AG09309 (cell line): ENCODE measurements around the gene ZNF474.

ENCODE experiments used
- DNase-seq: peaks from one replicate; pipeline ENCODE4 v3.0.0-alpha.2; 2010; ENCODE audit warnings: low read depth
- H3K4me3 ChIP-seq: 2 replicates; pipeline ENCODE4 v1.5.1; 2011; ENCODE audit warnings: mild to moderate bottlenecking, low read depth, low read length, moderate library complexity; ENCODE audit not compliant: control insufficient read depth
- CTCF ChIP-seq: IDR thresholded peaks from 2 replicates; pipeline ENCODE4 v1.5.1; 2011; ENCODE audit warnings: mild to moderate bottlenecking, low read depth, low read length, inconsistent platforms; ENCODE audit not compliant: insufficient read depth, control insufficient read depth; ENCODE audit errors: missing control alignments

ZNF474 gene

GRCh38 chr5:122183098-122183787 is 53.9 kb downstream of the ZNF474 start:
- DNase-seq = peak; percentile 70
- H3K4me3 ChIP-seq = no peak overlapping the region; the same call in 1 of the 2 replicates

GRCh38 chr5:122183788-122184170 is 54.4 kb downstream of the ZNF474 start:
- no peak overlapping the region for H3K4me3 ChIP-seq
- no peak for TF ChIP-seq CTCF
- no peak for DNase-seq

More at GRCh38 chr5:122183098-122183787, 53.9 kb downstream of the ZNF474 start:
- no peak for TF ChIP-seq CTCF

- no peak overlapping the region for H3K4me3 ChIP-seq
- no peak for DNase-seq
- no peak for TF ChIP-seq CTCF
Observed at GRCh38 chr5:122184676-122185255, 55.4 kb downstream of the ZNF474 start.

- TF ChIP-seq CTCF = no peak
Observed at GRCh38 chr5:122187426-122187825, 58.1 kb downstream of the ZNF474 start.

GRCh38 chr5:122190156-122190555 is 60.8 kb downstream of the ZNF474 start:
- H3K4me3 ChIP-seq = no peak overlapping the region
- no peak for TF ChIP-seq CTCF
- no peak for DNase-seq

More at GRCh38 chr5:122187426-122187825, 58.1 kb downstream of the ZNF474 start:
- DNase-seq = no peak
- no peak overlapping the region for H3K4me3 ChIP-seq

- DNase-seq = no peak
- peak; percentile 66 for TF ChIP-seq CTCF
- no peak overlapping the region for H3K4me3 ChIP-seq
Observed at GRCh38 chr5:122192497-122193496, 63.5 kb downstream of the ZNF474 start.
